HG03354 (cell line): ENCODE data around the gene RASGRP1.

Source experiments
- ATAC-seq: cut with Tn5 transposase; IDR thresholded peaks from one replicate; pipeline ENCODE4 v1.9.1; 2021; ENCODE audit warnings: mild to moderate bottlenecking; ENCODE audit not compliant: unreplicated experiment, poor library complexity, severe bottlenecking

RASGRP1 gene

DNA sequence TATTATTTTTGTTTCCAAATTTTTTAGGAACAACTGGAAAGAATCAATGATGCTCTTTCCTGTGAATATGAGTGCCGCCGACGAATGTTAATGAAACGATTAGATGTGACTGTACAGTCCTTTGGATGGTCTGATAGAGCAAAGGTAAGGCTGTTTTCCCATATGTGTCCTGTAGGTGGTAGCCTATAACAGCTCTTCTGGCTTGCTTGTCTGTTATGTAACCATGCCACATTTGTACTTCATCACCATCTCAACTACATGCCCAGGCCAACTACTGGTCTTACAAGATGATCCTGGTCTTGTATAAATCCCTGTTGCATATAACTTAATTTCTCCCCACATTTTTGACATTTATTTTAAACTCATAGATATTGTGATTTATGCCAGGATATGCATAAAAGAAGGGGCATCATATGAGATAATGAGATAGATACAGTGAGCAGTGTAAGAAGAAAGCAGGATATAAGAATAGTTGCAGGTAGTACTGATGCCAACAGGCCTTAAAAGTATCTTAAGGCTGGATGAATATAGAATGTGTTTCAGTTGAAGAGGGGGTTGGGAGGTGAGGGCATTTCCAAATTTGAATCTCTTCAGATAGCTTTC lies 90.4 kb downstream of the RASGRP1 start:
- ATAC-seq: peak; percentile 98

DNA sequence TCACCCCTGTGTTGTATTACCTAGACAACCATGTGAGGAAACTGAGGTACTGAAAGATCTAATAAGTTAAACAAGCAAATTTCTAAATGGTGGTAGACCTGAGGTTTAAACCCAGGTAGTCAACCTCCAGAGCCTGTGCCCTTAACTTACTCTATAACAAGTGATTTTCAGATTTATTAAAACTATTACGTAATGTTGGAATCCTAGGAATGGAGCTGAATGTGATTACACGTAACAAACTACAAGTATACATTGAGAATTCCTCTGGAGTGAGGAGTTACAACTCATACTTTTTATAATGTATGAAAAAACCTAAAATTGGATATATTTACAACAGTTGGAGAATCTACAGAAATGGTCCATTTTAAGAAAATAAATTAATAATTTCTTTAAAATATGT lies 92.6 kb downstream of the RASGRP1 start:
- ATAC-seq: no peak

DNA sequence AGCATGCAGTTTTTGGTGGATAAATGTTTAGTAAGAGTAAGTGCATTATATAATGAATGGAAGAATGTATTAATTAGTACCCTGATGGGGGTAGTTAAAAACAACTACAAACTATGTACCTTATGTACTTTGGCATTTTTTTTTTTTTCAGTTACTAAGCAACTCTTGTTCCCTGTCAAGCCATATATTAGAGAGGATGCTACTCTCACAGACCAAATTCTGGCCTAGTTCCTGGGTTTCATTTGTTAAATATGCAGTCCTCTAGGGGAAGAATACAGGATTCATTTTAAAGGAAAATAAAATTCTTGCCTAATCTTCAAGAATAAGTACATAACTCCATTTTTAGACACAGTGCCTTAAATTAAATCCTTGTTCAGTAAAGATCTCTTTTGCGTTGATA lies 93.8 kb downstream of the RASGRP1 start:
- ATAC-seq: no peak

DNA sequence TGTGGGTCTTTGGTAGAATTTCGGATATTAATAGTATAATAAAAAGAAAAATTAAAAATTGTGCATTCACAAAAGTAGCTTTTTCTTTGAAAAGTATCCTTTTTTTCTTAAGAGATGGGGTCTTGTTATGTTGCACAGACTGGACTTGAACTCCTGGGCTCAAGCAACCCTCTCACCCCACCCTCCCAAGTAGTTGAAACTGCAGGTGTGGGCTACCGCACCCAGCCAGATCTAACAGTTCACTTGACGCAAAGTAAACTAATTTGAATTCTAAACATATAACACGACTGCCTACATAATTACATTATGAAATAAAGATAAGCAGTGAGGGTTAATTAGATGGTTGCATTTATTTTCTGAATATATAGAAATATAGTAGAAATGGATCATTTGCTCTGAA lies 99.9 kb downstream of the RASGRP1 start:
- ATAC-seq: no peak

DNA sequence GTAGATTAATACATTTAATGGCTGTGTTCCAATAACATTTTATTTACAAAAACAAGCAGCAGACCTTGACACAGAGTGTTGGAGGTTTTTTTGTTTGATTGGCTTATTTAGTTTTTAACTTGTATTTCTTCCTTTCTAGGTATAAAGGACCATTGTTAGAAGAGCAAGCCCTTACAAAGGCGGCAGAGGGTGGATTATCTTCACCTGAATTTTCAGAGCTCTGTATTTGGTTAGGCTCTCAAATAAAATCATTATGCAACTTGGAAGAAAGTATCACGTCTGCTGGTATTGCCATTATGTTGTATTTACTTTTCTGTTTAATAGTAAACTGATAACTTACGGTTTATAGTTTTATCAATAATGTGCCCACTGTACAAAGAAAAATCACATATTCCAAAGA lies 100.7 kb downstream of the RASGRP1 start:
- ATAC-seq: no peak

DNA sequence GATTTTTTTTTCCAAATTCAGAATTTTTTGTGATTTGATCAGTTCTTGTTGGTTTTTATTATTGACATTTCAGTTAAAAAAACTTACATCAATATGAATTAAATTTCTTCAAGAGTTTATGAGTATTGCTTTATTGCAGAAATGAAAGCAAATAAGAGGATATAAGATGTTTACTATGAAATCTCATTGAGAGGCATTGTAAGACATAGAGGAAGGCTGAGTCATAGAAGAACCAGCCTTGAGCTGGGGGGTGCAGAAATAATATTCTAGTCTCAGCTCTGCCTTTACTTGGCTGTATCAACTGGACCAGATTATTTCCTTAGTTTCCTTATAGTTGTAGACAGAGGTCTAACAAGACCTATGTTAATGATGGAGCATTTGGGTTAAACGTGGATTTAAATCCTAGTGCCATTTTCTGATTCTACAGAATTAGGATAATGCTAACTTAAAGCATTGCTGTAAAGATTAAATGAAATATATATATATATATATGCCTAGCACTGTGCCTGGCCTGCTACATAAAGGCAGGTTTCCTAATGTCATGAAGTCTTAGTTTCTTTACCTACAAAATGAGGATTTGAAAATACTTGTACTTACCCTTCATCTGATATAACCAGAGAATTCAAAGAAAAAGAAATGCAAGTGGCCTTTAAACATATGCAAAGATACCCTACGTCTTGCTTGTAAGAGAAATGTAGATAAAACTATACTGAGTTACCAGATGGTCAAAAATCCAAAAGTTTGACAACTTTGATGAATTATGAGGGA lies 103.4 kb downstream of the RASGRP1 start:
- ATAC-seq: peak; percentile 80

DNA sequence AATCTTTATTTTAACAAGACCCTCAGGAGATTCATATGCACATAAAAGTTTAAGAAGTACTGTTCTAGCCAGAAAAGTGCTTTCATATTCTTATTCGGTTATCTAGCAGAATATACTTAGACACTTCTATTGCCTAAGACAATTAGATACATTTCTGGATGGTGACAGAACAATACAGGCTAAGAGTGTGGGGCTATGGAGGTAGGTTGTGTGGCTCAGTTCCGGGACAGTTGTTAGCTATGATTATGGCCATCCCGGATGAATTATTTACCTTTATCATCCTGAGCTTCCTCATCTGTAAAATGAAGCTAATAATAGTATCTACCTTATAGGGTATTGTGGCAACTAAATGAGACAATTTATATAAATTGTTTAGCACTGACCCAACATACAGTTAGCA lies 104.1 kb downstream of the RASGRP1 start:
- ATAC-seq: no peak

DNA sequence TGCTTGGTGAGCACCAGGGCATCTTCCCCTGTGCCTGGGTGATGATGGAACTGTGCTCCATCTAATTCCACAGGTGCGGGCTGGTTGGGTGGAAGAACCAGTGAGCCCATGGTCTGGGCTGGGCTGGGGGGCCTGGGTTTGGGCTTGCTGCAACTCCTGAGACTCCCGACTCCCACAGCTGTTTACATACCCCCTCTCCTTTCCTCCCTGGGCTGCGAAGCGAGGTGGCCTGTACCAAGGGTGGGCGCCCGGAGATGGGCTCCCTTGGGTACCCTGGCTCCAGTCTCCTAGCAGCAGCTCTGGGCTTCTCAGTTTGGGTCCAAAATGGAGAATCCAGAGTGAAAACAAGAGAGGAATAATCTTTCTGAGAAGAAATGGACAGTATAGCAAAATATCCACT lies 105.1 kb downstream of the RASGRP1 start:
- no peak for ATAC-seq

DNA sequence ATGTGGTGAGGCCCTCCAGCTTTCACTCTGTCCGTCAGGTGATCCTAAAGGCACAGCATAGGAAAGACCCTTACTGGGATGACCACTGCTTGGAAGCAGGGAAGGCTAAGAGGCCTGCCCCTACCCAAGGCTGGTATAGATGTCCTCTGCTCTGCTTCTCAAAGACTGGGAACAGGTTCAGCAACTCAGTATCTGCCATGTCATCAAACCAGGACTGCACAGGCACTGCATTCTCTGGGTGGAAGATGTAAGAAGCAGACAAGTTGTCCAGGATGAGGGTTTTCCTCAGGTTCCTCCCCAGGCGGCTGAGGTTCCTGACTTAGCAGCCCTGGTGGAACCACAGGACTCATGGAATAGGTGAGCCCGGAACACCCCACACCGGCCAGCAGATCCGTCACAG lies 106.0 kb downstream of the RASGRP1 start:
- ATAC-seq: no peak

DNA sequence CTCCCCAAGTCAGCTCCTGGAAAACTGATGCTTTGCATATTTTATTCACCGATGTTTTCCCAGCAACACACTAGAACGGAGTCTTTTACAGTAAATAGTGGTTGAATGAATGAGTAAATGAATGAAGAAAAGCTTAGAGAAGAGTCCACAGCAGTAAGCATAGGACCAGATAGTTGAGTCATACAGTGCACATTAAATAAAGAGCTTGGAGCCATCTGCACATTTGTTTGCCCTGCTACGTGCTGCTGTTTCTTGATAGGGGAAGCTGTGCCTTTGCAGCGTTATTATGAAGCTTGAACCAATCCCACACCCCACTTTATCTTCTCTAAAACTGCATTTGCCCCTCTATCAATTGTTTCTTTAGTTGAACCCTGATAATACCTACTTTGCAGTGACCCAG lies 109.5 kb downstream of the RASGRP1 start:
- ATAC-seq: no peak

DNA sequence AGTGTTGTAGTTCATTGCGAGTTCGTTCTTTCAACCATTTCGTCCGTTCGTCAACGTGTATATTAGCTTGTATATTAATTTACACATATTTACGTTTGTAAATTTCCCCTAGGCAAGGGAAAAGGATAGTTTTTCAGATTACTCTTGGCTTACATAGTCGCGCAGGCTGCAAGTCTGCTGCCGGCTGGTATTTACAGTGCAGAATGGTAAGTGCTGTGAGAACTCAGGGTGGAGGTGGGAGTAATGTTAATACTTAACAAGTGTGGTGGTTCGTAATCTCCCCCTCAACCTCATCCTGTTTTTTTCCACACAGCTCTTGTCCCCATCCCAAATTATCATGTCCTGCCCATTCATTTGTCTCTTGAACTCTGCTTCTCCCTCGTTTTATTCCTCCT lies 109.9 kb downstream of the RASGRP1 start:
- ATAC-seq: no peak

DNA sequence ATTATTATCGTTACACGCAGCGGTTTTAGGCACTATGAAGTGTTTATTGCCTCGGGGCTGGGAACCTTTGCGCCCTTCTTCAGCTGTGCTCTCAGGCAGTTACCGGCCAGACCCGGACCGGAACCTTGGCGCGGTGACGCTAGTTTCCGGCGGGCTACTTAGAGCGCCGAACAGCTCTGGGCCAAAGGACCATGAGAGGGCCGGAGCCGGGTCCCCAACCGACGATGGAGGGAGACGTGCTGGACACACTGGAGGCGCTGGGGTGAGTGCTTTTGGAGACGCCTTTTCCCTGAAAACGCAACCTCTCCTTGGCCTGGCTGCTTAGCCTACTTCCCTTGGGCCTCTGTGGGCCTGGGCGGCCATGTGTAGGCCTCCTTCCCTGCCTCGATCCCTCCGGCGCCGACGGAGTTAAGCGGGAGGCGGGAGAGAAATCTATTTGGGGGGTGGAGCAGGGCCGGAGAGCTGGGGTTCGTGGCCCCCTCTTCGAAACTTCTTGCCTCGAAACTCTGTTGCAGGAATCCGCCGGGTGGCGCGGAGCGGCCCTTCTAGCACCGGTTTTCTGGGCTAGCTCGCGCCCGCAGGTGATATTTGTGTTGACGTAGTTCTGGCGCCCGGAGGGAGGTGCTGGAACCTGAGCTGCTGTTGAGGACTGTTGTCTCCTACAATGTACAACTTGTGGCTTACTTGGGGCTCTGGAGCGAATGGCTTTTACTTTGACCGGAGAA lies 110.5 kb downstream of the RASGRP1 start, which contains the start of gene FAM98B:
Gene FAM98B, plus strand, starts transcription at position 157 of the 725 bp plus-strand sequence. Its CDS starts 35 bp downstream, at position 192.
- peak; percentile 93 for ATAC-seq

DNA sequence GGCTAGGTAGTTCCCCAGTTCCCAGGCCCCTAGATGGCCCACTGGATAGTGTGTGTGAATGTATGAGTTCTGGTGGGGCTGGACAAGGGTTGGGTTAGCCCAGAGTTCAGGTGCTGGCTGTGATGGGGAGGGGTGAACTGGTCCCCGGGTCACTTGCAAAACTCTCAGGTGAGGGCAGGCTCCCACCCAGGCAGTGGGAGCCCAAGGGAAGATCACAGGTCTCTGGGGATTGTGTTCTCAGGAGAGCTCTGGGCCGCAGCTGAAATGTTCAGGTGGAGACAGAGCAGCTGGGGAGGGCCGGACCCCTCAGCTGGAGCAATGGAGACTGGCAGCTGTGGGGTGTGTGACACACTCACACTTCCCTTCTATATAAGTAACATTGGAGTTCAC lies 123.5 kb downstream of the RASGRP1 start:
- no peak for ATAC-seq

DNA sequence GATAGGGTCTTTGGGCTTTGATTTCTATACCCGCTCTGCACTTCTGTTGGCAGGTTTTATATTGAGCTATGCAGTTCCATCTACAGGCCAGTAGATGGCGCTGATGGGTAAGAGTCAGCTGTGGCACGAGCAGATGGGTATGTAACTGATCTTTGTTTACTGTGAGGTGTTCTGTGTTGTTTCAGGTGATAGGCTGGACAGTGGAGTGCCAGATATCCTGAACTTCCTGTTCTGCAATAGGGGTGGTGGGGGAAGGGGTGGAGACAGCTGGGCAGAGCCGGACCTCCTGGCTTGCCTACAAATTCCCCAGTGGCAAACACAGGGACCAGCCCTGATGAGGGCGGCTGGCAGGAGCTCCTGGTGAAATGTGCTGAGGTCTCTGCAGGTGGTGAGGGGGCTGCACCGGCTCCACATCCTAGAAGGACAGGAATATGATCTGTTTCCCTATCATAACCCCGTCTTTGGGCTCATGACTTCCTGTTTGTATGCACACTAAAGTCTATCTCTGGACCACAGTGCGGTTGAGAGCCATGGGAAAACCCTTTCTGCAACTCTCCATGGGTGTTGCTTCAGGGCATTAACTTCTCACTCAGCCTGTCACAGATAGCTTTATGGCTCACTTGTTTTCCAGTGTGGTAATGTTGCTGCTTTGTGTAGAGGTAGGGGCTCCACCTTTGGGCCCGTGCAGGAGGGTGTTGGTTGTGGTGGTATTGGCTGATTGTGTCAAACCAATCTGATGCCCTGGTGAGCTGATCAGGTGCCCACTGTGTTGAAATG lies 124.1 kb downstream of the RASGRP1 start:
- ATAC-seq: peak; percentile 88
